ENCODE measurements around the gene PACS1. TPM values are rescaled to one million over a fixed set of nuclear protein-coding genes. Genes with fewer than 3 reads are reported as not detected.

Gene PACS1
- polyA plus RNA-seq, 1 of the 3 experiments (the other 2 are of a cell fraction) = 37.3 TPM

DNA sequence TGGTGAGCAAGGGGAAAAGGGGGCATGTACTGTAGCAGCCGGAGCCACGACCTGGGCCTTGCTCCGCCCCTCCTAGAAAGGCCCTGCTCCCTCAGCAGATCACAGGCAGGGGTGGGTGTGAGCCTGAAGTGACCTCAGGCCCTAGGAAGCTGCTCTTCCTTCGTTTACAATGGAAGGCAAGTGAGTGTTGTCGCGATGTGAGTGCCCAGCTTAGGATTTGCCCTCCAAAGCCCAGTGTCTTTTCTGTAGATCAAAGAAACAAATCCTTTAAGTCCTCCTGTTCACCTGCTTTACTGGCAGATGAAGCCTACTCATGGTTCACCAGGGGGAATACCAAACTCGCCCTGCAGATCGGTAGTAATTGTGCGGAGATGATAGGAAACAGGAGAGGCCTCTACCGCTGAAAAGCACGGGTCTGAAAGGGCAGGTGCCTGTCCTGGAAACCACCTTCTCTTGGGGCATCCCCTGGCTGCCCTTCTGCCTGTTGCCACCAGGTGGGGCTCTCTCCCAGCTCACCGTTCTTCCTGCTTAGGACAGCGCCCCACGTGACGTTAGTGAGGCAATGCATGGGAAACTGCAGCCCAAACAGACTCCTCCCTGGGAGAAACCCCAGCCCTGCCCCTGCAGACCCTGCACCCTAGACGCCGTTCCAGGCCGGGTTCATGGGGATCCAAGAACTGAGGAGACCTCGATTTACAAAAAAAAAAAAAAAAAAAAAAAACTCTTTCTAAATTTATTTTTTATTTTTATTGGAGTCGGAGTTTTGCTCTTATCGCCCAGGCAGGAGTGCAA, 152.5 kb downstream of the PACS1 start (continued):
- TF ChIP-seq, protein P1, sequence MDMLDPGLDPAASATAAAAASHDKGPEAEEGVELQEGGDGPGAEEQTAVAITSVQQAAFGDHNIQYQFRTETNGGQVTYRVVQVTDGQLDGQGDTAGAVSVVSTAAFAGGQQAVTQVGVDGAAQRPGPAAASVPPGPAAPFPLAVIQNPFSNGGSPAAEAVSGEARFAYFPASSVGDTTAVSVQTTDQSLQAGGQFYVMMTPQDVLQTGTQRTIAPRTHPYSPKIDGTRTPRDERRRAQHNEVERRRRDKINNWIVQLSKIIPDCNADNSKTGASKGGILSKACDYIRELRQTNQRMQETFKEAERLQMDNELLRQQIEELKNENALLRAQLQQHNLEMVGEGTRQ (IDR thresholded peaks at IDR 0.05; ENCODE audit: borderline replicate concordance, low read depth, low read length) = peak; percentile 77
- TF ChIP-seq, protein P2, sequence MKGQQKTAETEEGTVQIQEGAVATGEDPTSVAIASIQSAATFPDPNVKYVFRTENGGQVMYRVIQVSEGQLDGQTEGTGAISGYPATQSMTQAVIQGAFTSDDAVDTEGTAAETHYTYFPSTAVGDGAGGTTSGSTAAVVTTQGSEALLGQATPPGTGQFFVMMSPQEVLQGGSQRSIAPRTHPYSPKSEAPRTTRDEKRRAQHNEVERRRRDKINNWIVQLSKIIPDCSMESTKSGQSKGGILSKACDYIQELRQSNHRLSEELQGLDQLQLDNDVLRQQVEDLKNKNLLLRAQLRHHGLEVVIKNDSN (IDR thresholded peaks at IDR 0.05; ENCODE audit: borderline replicate concordance, low read depth) = peak; percentile 91
- TF ChIP-seq TCF12 (IDR thresholded peaks at IDR 0.05) = no peak
- peak; percentile 90 for TF ChIP-seq SMC3 (IDR thresholded peaks at IDR 0.05; ENCODE audit: low read depth, low read length)
- TF ChIP-seq, protein P3, sequence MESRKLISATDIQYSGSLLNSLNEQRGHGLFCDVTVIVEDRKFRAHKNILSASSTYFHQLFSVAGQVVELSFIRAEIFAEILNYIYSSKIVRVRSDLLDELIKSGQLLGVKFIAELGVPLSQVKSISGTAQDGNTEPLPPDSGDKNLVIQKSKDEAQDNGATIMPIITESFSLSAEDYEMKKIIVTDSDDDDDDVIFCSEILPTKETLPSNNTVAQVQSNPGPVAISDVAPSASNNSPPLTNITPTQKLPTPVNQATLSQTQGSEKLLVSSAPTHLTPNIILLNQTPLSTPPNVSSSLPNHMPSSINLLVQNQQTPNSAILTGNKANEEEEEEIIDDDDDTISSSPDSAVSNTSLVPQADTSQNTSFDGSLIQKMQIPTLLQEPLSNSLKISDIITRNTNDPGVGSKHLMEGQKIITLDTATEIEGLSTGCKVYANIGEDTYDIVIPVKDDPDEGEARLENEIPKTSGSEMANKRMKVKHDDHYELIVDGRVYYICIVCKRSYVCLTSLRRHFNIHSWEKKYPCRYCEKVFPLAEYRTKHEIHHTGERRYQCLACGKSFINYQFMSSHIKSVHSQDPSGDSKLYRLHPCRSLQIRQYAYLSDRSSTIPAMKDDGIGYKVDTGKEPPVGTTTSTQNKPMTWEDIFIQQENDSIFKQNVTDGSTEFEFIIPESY (IDR thresholded peaks at IDR 0.05; ENCODE audit: borderline replicate concordance, low read depth) = no peak

DNA sequence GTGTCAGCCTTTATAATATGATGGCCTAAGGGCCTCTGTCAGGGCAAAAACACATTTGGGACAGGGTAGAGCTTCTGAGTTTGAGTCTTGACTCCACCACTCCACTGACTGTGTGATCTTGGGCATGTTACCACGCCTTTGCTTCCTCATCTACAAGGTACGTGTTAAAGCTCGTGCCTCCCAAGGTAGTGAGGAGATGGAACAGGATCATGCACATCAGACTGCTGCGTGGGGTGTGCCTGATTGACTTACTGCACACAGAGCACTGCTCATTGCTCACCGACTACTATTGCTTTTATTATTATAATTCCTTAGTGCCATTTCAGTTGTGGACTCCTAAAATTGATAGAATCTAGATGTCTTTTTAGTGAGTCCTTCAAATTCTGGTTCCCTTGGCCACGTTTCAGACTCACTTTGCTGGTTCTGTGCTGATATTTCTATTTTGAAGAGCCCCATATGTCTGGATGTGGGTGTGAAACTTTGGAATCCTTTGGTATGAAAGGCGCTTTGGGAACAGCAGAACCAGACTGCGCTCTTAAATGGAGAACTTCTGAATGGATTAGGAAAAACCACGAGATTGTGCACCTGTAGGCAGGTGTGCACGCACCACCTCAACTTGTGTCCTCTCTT, 154.3 kb downstream of the PACS1 start:
- Histone ChIP-seq H3K9ac (no peak overlapping the region), H3K4me2 (no peak overlapping the region), H3F3A (replicated peaks; ENCODE audit: insufficient read depth) (peaks cover 8% of the 10 kb centered on the region), H2AFZ (ENCODE audit: low read depth) (no peak overlapping the region), H3K4me3 (ENCODE audit: low read depth in 2 of 2, low read length in 1 of 2) (no peak overlapping the region), H3K4me1 (ENCODE audit: control insufficient read depth in 1 of 2, insufficient read depth in 2 of 2, low read depth in 1 of 2, low read length in 1 of 2) (peaks cover 0 to 6% of the 10 kb centered on the region in 2 experiments; a peak in 1 of 4 replicates), H3K27me3 (ENCODE audit: insufficient read depth) (no peaks in the 10 kb centered on the region), H3K9me2 (no peaks in the 10 kb centered on the region), H3K79me2 (ENCODE audit: insufficient read depth) (no peaks in the 10 kb centered on the region), H3K9me3 (no peaks in the 10 kb centered on the region), H3K36me3 (replicated peaks in 1 of 2; ENCODE audit: control insufficient read depth in 1 of 2, insufficient read depth in 2 of 2, low read length in 1 of 2) (peaks cover 41 to 46% of the 10 kb centered on the region in 2 experiments), H3K27ac (ENCODE audit: low read depth in 2 of 2, low read length in 1 of 2) (no peak overlapping the region), H4K20me1 (ENCODE audit: insufficient read depth) (0 out of 2 replicates have a peak, but pooled peaks cover 4% of the 10 kb centered on the region)
- TF ChIP-seq EP300 (IDR thresholded peaks at IDR 0.05; ENCODE audit: borderline replicate concordance in 1 of 2, low read depth in 1 of 2, low read length in 1 of 2) (no peak), NRF1 (IDR thresholded peaks at IDR 0.05; ENCODE audit: low read depth, low read length) (no peak), YY1 (IDR thresholded peaks at IDR 0.05; ENCODE audit: low read depth) (no peak), ELF1 (IDR thresholded peaks at IDR 0.05) (no peak), TCF12 (IDR thresholded peaks at IDR 0.05) (no peak), RCOR1 (IDR thresholded peaks at IDR 0.05; ENCODE audit: low read length) (no peak), EZH2phosphoT487 (IDR thresholded peaks at IDR 0.05; ENCODE audit: borderline replicate concordance, low read depth) (no peak), JUND (IDR thresholded peaks at IDR 0.05) (no peak), FOXJ3 (CRISPR knock-in tag; IDR thresholded peaks at IDR 0.05) (no peak), SIN3A (IDR thresholded peaks at IDR 0.05; ENCODE audit: borderline replicate concordance, low read depth, low read length) (no peak), RXRA (IDR thresholded peaks at IDR 0.05; ENCODE audit: borderline replicate concordance, low read depth) (no peak), RFX5 (IDR thresholded peaks at IDR 0.05; ENCODE audit: low read length) (no peak)
- TF ChIP-seq, protein P3 (IDR thresholded peaks at IDR 0.05; ENCODE audit: borderline replicate concordance, low read depth) = no peak
- TF ChIP-seq, protein P4, sequence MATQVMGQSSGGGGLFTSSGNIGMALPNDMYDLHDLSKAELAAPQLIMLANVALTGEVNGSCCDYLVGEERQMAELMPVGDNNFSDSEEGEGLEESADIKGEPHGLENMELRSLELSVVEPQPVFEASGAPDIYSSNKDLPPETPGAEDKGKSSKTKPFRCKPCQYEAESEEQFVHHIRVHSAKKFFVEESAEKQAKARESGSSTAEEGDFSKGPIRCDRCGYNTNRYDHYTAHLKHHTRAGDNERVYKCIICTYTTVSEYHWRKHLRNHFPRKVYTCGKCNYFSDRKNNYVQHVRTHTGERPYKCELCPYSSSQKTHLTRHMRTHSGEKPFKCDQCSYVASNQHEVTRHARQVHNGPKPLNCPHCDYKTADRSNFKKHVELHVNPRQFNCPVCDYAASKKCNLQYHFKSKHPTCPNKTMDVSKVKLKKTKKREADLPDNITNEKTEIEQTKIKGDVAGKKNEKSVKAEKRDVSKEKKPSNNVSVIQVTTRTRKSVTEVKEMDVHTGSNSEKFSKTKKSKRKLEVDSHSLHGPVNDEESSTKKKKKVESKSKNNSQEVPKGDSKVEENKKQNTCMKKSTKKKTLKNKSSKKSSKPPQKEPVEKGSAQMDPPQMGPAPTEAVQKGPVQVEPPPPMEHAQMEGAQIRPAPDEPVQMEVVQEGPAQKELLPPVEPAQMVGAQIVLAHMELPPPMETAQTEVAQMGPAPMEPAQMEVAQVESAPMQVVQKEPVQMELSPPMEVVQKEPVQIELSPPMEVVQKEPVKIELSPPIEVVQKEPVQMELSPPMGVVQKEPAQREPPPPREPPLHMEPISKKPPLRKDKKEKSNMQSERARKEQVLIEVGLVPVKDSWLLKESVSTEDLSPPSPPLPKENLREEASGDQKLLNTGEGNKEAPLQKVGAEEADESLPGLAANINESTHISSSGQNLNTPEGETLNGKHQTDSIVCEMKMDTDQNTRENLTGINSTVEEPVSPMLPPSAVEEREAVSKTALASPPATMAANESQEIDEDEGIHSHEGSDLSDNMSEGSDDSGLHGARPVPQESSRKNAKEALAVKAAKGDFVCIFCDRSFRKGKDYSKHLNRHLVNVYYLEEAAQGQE (IDR thresholded peaks at IDR 0.05; ENCODE audit: low read depth, low read length) = no peak
- 92% methylated on average over 10 of the region's 10 CpGs for WGBS (ENCODE audit: low lambda C conversion rate)
- ChIA-PET CTCF (interaction anchor here (0.7 to 6.7 kb wide), 8 partner anchors 9 to 111 kb away, joined by 3 to 73 read pairs (median 10); partner anchors contain the start of genes CNIH2, RAB1B and RIN1), POLR2A (no interaction called here)
- DNase-seq = no peak

Measured in SK-N-SH (cell line).